ENCODE measurements around the gene WBP11. TPM values are rescaled to one million over a fixed set of nuclear protein-coding genes. Genes with fewer than 3 reads are reported as not detected.
A peak's percentile ranks its signal among the peaks of the same experiment; 100 is the strongest.

WBP11 gene
- total and polyA plus RNA-seq, 2 of the 13 experiments (the other 11 are each of a cell fraction or from before 2014, with no cell fraction given), result 7.6 to 31.0 TPM

DNA sequence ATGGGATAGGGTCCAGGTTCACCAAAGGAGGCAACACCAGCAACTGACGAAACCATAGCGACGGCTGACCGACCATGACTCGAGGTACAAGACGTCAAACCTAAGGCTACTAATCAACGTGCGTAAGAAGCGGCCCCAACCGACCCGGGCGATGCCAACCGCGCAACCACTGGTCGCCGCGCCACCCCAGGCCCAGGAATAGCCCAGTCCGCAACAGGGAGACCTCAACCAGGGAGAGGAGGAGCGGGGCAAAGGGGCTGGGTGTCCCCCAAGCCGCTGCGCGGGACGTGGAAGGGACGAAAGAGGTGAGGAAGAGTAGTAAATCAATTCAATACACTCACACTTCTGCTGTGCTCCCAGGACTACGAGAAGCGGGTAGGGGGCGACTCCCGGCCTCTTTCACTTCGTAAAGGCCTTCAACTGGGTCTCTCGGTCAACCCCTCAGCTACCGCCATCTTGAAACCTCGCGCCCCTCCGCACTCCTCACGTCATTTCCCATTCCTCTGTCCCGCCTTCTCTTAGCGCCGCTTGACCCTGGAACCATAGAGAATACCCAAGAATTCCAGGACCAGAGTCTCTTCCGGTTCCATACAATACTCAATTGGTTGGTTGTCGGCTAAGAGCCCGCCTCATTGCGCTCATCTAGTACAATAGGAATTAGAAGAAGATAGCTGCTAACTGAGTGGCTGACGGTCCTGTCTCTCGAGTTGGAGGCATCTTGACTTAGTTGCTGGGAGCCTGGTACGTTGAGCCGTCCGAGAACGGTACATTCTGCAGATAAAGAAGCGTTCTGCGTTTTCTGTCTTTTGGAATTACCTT, at the start of gene WBP11, which contains the start of gene C12orf60 (continued):
- TF ChIP-seq, protein P1, sequence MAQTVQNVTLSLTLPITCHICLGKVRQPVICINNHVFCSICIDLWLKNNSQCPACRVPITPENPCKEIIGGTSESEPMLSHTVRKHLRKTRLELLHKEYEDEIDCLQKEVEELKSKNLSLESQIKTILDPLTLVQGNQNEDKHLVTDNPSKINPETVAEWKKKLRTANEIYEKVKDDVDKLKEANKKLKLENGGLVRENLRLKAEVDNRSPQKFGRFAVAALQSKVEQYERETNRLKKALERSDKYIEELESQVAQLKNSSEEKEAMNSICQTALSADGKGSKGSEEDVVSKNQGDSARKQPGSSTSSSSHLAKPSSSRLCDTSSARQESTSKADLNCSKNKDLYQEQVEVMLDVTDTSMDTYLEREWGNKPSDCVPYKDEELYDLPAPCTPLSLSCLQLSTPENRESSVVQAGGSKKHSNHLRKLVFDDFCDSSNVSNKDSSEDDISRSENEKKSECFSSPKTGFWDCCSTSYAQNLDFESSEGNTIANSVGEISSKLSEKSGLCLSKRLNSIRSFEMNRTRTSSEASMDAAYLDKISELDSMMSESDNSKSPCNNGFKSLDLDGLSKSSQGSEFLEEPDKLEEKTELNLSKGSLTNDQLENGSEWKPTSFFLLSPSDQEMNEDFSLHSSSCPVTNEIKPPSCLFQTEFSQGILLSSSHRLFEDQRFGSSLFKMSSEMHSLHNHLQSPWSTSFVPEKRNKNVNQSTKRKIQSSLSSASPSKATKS (CRISPR knock-in tag; IDR thresholded peaks at IDR 0.05), result no peak
- TF ChIP-seq ZNF138 (CRISPR knock-in tag; IDR thresholded peaks at IDR 0.05; ENCODE audit: low read depth) (no peak), NFYB (CRISPR knock-in tag; IDR thresholded peaks at IDR 0.05) (peak; percentile 93), ZC3H4 (CRISPR knock-in tag; IDR thresholded peaks at IDR 0.05; ENCODE audit: borderline replicate concordance) (no peak), ZNF703 (CRISPR knock-in tag; IDR thresholded peaks at IDR 0.05; ENCODE audit: borderline replicate concordance) (no peak), ZNF530 (CRISPR knock-in tag; IDR thresholded peaks at IDR 0.05; ENCODE audit: low read depth) (no peak), BHLHE40 (IDR thresholded peaks at IDR 0.05; ENCODE audit: low read length) (no peak), ATF7-NPFF (CRISPR knock-in tag; IDR thresholded peaks at IDR 0.05; ENCODE audit: low read depth) (no peak; the same call in 1 of the 2 replicates), REXO4 (CRISPR knock-in tag; IDR thresholded peaks at IDR 0.05; ENCODE audit: borderline replicate concordance) (no peak), ZNF75D (CRISPR knock-in tag; IDR thresholded peaks at IDR 0.05; ENCODE audit: borderline replicate concordance) (no peak)
- TF ChIP-seq, protein P2, sequence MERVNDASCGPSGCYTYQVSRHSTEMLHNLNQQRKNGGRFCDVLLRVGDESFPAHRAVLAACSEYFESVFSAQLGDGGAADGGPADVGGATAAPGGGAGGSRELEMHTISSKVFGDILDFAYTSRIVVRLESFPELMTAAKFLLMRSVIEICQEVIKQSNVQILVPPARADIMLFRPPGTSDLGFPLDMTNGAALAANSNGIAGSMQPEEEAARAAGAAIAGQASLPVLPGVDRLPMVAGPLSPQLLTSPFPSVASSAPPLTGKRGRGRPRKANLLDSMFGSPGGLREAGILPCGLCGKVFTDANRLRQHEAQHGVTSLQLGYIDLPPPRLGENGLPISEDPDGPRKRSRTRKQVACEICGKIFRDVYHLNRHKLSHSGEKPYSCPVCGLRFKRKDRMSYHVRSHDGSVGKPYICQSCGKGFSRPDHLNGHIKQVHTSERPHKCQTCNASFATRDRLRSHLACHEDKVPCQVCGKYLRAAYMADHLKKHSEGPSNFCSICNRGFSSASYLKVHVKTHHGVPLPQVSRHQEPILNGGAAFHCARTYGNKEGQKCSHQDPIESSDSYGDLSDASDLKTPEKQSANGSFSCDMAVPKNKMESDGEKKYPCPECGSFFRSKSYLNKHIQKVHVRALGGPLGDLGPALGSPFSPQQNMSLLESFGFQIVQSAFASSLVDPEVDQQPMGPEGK (CRISPR knock-in tag; IDR thresholded peaks at IDR 0.05), result no peak
- TF ChIP-seq, protein P3, sequence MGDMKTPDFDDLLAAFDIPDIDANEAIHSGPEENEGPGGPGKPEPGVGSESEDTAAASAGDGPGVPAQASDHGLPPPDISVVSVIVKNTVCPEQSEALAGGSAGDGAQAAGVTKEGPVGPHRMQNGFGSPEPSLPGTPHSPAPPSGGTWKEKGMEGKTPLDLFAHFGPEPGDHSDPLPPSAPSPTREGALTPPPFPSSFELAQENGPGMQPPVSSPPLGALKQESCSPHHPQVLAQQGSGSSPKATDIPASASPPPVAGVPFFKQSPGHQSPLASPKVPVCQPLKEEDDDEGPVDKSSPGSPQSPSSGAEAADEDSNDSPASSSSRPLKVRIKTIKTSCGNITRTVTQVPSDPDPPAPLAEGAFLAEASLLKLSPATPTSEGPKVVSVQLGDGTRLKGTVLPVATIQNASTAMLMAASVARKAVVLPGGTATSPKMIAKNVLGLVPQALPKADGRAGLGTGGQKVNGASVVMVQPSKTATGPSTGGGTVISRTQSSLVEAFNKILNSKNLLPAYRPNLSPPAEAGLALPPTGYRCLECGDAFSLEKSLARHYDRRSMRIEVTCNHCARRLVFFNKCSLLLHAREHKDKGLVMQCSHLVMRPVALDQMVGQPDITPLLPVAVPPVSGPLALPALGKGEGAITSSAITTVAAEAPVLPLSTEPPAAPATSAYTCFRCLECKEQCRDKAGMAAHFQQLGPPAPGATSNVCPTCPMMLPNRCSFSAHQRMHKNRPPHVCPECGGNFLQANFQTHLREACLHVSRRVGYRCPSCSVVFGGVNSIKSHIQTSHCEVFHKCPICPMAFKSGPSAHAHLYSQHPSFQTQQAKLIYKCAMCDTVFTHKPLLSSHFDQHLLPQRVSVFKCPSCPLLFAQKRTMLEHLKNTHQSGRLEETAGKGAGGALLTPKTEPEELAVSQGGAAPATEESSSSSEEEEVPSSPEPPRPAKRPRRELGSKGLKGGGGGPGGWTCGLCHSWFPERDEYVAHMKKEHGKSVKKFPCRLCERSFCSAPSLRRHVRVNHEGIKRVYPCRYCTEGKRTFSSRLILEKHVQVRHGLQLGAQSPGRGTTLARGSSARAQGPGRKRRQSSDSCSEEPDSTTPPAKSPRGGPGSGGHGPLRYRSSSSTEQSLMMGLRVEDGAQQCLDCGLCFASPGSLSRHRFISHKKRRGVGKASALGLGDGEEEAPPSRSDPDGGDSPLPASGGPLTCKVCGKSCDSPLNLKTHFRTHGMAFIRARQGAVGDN (CRISPR knock-in tag; IDR thresholded peaks at IDR 0.05), result peak; percentile 73
- TF ChIP-seq, protein P4, sequence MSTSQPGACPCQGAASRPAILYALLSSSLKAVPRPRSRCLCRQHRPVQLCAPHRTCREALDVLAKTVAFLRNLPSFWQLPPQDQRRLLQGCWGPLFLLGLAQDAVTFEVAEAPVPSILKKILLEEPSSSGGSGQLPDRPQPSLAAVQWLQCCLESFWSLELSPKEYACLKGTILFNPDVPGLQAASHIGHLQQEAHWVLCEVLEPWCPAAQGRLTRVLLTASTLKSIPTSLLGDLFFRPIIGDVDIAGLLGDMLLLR (CRISPR knock-in tag; IDR thresholded peaks at IDR 0.05), result no peak
- TF ChIP-seq, protein P5, sequence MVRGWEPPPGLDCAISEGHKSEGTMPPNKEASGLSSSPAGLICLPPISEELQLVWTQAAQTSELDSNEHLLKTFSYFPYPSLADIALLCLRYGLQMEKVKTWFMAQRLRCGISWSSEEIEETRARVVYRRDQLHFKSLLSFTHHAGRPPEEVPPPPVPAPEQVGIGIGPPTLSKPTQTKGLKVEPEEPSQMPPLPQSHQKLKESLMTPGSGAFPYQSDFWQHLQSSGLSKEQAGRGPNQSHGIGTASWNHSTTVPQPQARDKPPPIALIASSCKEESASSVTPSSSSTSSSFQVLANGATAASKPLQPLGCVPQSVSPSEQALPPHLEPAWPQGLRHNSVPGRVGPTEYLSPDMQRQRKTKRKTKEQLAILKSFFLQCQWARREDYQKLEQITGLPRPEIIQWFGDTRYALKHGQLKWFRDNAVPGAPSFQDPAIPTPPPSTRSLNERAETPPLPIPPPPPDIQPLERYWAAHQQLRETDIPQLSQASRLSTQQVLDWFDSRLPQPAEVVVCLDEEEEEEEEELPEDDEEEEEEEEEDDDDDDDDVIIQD (CRISPR knock-in tag; IDR thresholded peaks at IDR 0.05; ENCODE audit: low read depth), result peak; percentile 72; the same call in 1 of the 2 replicates
- TF ChIP-seq, protein P6, sequence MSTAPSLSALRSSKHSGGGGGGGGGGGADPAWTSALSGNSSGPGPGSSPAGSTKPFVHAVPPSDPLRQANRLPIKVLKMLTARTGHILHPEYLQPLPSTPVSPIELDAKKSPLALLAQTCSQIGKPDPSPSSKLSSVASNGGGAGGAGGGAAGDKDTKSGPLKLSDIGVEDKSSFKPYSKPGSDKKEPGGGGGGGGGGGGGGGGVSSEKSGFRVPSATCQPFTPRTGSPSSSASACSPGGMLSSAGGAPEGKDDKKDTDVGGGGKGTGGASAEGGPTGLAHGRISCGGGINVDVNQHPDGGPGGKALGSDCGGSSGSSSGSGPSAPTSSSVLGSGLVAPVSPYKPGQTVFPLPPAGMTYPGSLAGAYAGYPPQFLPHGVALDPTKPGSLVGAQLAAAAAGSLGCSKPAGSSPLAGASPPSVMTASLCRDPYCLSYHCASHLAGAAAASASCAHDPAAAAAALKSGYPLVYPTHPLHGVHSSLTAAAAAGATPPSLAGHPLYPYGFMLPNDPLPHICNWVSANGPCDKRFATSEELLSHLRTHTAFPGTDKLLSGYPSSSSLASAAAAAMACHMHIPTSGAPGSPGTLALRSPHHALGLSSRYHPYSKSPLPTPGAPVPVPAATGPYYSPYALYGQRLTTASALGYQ (CRISPR knock-in tag; IDR thresholded peaks at IDR 0.05), result no peak
